ENCODE results near the gene BEGAIN. TPM values are rescaled to one million over a fixed set of nuclear protein-coding genes. Genes with fewer than 3 reads are reported as not detected.

BEGAIN gene, protein sequence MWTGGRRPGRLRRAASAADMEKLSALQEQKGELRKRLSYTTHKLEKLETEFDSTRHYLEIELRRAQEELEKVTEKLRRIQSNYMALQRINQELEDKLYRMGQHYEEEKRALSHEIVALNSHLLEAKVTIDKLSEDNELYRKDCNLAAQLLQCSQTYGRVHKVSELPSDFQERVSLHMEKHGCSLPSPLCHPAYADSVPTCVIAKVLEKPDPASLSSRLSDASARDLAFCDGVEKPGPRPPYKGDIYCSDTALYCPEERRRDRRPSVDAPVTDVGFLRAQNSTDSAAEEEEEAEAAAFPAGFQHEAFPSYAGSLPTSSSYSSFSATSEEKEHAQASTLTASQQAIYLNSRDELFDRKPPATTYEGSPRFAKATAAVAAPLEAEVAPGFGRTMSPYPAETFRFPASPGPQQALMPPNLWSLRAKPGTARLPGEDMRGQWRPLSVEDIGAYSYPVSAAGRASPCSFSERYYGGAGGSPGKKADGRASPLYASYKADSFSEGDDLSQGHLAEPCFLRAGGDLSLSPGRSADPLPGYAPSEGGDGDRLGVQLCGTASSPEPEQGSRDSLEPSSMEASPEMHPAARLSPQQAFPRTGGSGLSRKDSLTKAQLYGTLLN
- polyA plus RNA-seq = 10 to 100 TPM in 1 of 3 donors, under 1 TPM in 2; 0.34 to 11.7 (median 0.85) TPM

DNA sequence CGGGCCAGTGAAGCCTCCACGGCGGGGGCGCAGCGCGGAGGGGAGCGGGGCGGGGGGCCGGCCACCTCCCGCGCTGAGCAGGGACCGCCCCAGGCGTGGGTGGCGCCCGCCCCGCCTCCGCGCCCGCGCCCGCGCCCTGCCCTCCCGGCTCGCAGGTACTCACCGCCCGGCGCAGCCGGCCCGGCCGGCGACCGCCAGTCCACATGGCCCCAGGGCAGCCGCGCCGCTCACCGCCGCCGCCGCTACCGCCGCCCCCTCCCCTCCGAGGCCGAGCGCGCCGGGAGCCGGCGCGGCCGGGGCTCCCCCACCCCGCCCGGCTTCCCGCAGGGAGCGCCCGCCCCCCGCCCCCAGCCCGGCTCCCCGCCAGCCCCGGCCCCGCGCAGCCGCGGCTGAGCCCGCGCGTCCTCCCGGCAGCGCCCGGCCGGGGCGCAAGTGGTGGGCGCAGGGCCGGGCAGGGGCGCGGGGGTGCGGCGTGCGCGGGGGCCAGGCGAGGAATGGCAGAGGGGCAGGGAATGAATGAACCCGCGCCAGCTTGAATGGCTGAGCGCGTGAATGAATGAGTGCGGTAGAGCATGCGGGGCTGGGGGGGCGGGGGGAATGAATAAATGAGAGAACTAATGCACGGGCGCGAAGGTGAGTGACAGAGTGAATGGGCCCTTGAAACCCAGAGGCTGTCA is at the start of gene BEGAIN:
Gene BEGAIN (minus strand): TSS at position 332 of the 677 bp plus-strand sequence. CDS start 127 bp downstream, at position 205.
- no peak within 1 kb of the TSS for H3K27ac ChIP-seq (ENCODE audit: low read depth, low read length)
- WGBS, 3 donors = 1 to 3% (median 1%) methylated on average over 26 to 76 of the region's 90 CpGs

DNA sequence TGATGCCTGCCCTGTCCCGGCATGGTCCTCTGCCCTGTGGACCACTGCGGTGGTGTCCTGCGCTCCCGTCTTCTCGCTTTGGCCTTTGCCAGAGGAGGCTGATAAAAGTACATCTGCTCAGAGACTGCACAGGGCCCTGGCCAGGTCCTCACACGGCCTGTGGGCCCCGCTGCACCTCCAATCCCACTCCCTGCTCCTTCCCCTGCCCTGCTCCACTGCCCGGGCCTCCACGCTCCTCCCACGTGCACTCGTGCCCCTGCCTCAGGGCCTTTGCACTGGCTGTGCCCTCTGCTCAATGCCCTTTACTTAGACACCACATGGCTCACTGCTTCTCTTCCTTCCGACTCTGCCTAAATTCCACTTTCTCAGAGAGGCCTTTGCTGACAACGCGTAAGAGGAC is 49.3 kb upstream of the BEGAIN start:
- WGBS, 3 donors = 93 to 96% (median 95%) methylated on average over 14 of the region's 14 CpGs
- H3K27ac ChIP-seq (ENCODE audit: low read depth, low read length) = no peak overlapping the region

DNA sequence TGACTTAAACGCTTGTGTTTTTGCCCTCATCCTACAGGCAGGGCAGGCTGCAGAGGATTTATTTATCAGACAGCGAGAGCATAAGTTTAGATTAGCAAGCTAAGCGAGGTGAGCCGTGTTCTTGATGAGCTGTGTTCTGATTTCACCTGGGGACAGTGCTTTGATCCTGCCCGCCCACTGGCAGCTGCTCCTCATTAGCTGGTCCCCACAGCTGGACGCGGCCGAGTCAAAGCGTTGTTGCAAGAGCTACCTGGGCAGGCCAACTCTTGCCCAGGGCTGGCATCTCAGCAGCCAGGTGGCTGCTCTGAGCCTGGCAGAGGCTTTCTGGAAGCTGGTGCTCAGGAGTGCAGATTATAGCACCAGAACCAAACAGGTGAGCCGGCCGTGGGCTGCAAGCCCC is 46.8 kb upstream of the BEGAIN start:
- WGBS, 3 donors = 68 to 88% (median 81%) methylated on average over 11 of the region's 11 CpGs
- no peak overlapping the region for H3K27ac ChIP-seq (ENCODE audit: low read depth, low read length)

DNA sequence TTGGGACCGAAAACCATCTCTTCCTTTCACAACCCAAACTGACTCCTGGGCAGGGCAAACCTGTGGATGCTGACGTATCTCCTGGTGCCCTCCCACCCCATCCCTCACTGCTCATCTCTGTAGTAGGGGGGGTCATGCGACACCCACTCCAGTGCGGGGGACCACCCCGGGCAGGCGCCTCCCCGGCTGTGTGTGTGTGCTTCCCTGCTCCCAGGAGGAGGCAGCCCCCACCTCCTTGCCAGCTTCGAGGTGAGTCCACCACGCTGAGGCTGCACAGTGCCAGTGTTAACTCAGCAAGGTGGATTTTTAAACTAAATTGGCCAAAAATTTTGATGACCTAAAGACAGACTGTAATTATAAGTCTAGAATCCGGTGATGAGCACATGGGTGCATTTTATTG is 46.2 kb upstream of the BEGAIN start:
- 73 to 85% (median 82%) methylated on average over 10 of the region's 10 CpGs for WGBS, 3 donors
- H3K27ac ChIP-seq (ENCODE audit: low read depth, low read length) = no peak overlapping the region

DNA sequence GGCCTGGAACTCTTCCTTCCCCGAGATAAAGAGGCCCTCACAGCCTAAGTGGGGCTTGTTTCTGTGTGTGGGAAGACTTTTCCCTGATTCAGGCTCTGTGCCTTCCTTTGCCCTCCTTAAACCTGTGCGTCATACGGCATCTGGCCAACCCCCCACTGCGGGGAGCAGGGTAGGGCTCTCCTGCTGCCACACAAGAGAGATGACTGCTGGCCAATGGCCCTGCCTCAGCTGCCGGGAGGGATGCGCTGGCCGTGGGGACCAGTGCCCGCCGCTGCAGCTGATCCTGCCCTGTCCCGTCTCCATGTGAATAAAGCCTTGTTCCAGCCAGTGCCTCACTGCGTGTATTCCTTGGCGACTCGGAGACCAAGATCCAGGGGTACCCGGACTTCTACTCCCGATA is 42.5 kb upstream of the BEGAIN start:
- H3K27ac ChIP-seq (ENCODE audit: low read depth, low read length) = no peak overlapping the region
- 82 to 88% (median 85%) methylated on average over 14 to 15 of the region's 15 CpGs for WGBS, 3 donors

DNA sequence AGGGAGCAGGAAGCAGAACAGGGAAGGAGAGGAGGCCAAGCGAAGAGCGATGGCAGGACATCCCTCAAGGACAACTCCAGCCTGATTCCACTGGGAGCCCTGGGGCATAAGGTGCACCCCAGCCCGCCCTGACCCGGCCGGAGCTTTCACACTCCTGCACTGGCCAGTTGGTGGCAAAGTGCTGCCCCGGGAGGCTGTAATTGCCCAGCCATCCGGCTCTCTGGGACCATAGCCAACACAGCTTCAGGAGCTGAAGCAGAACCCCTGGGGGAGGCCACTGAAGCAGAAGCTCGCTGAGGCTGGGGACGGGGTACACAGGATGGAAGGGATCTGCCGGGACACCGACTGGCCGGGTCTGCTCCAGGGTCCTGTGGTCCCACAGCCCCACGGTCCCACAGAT is 41.9 kb upstream of the BEGAIN start:
- 61 to 81% (median 69%) methylated on average over 13 of the region's 13 CpGs for WGBS, 3 donors
- no peak overlapping the region for H3K27ac ChIP-seq (ENCODE audit: low read depth, low read length)

DNA sequence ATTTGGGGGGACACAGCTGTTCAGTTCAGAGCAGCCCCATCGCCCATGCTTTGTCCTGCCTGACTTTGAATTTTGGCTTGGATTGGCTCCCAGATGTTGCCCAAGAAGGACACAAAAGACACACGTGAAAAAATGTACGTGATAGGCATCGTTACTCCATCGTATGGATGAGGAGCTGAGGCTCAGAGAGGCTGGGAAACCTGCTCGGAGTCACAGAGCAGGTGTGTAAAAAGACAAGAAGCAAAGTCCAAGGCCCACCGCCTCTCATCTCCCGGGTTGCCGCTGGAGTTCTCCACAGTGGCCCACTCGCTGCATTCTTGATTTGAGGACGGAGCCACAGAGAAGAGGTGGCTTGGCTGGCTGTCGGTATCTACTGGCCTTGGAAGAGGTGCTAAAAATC is 41.0 kb upstream of the BEGAIN start:
- no peak overlapping the region for H3K27ac ChIP-seq (ENCODE audit: low read depth, low read length)
- 90 to 93% (median 91%) methylated on average over 12 of the region's 12 CpGs for WGBS, 3 donors

DNA sequence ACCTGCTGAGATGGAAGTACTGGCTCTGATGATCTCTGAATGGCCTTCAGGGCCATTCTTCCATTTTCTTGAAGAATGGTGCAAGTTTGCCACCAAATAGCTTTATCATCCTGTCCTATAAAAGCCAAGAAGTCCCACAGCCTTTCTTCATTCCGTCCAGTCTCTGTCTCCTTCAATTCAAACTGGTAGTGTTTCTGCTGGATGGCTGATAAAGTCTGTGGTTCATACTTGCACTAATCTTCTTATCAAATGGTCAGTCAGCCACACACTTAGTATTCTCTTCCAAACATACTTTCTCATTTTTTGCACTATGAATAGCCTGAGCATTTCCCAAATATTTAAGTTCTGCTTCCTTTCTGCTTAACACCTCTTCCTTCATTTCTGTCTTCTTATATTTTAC is 39.4 kb upstream of the BEGAIN start:
- H3K27ac ChIP-seq (ENCODE audit: low read depth, low read length) = no peak overlapping the region
- 77 to 94% (median 90%) methylated on average over 1 of the region's 1 CpG for WGBS, 3 donors

DNA sequence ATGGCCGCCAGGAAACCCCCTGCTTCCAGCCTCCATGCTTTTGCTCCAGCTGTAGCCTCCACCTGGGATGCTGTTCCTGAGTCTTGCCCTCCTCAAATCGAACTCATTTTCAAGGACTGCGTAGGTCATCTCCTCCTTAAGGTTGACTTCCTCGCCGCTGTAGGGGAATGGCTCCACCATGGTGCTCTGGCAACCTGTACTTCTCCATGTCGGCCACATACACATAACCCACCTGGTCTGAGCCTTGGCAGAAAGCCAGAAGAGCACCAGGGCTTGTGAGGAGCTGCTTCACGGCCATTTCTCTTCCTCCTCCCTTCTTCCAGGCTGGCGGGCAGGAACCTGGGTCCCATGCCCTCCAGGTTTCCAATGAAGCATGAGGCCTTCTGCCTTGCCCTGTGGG is 36.7 kb upstream of the BEGAIN start:
- WGBS, 3 donors = 83 to 88% (median 87%) methylated on average over 8 of the region's 8 CpGs
- no peak overlapping the region for H3K27ac ChIP-seq (ENCODE audit: low read depth, low read length)

DNA sequence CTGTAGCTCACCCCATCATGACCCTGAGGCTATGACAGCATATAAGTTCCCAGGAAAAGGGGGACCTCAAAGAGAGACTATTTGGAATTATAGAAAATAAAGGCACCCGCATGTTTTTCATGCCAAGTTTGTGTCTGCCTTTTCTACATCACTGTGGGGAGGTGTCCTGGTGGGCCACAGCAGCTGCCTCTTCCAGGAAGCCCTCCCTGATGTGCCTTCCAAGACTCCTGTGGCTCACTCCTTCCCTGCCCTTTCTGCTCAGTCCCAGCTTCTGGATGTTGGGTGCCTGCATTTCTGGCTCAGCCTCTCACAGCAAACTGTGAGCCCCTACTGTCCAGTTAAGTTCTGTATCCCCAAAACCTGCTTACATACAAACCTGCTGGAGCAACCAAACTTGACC is 36.3 kb upstream of the BEGAIN start:
- whole genome bisulfite sequencing, 3 donors = 90 to 100% (median 96%) methylated on average over 1 of the region's 1 CpG
- H3K27ac ChIP-seq (ENCODE audit: low read depth, low read length) = no peak overlapping the region

DNA sequence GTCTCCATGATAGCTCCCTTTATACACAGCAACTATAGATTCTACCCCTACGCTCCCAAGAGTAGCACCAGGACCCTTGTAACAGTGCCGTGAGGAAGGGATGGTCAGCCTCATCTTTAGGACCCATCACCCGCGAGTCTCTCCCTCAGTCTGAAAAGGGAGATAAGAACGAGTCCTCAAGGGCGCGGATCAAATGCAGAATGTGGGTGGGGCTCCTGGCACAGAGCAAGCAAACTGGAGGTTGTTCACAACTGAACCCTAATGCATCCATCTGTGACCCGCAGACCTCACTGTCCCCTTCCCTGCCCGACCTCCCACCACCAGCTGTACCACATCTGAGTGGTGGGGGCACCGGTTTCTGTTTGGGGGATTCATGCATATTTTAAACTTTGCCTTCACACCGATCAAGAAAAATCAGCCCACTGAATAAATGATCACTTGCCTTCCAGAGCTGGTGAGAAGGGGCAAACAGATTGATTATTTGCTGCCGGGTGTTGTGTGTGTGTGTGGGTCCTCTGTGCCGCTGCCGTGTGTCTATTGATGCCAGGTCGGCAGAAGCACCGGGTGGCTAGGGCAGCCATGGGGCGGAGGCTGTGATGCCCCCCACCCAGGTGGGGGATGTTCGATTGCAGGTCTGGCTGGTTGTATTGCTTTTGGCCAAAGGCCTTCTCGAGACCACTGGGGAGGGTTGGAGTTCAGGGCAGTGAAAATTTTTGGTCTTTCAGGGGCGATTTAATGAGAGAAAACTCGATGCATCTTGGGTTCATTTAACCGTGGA is 35.7 kb upstream of the BEGAIN start:
- no peak overlapping the region for H3K27ac ChIP-seq (ENCODE audit: low read depth, low read length)
- 64 to 78% (median 75%) methylated on average over 22 of the region's 22 CpGs for WGBS, 3 donors

DNA sequence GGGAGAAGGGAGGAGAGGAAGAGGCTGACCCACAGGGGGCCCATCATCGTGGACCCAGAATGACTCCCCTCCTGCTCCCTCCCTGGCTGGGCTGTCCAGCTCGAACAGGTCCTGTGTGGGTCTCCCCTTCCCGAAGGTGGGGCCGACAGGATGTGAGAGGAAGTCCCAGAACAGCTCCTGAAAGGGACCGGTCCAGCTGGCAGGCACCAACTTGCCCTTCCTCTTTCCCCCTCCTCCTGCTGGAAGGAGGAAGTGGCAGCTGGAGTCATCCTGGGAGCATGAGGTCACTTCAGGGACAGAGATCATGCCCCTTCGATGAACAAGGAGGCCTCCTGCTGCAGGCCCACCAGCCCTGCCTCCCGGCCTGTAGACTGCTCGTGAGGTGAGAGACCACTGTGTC is 35.0 kb upstream of the BEGAIN start:
- H3K27ac ChIP-seq (ENCODE audit: low read depth, low read length) = no peak overlapping the region
- WGBS, 3 donors = 30 to 64% (median 35%) methylated on average over 8 of the region's 8 CpGs

DNA sequence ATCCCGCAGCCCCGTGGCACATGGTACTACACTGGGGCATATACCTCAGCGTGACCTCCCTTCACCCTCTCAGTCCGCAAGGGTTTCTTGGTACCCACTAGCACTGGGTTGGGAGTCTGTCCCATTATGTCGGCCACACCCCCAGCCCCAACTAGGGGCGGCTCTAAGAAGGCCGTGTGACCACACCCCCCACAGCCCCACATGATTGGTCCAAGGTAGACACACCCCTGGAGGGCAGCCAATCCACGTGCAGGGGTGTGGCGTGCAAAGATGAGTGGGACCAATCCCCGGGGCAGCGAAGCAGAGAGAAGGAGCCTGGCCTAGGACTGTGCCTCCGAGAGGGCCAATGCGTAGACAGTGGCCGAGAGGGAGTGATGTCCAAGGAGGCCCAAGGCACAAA is 34.6 kb upstream of the BEGAIN start:
- WGBS, 3 donors = 81 to 87% (median 83%) methylated on average over 13 to 14 of the region's 14 CpGs
- no peak overlapping the region for H3K27ac ChIP-seq (ENCODE audit: low read depth, low read length)

DNA sequence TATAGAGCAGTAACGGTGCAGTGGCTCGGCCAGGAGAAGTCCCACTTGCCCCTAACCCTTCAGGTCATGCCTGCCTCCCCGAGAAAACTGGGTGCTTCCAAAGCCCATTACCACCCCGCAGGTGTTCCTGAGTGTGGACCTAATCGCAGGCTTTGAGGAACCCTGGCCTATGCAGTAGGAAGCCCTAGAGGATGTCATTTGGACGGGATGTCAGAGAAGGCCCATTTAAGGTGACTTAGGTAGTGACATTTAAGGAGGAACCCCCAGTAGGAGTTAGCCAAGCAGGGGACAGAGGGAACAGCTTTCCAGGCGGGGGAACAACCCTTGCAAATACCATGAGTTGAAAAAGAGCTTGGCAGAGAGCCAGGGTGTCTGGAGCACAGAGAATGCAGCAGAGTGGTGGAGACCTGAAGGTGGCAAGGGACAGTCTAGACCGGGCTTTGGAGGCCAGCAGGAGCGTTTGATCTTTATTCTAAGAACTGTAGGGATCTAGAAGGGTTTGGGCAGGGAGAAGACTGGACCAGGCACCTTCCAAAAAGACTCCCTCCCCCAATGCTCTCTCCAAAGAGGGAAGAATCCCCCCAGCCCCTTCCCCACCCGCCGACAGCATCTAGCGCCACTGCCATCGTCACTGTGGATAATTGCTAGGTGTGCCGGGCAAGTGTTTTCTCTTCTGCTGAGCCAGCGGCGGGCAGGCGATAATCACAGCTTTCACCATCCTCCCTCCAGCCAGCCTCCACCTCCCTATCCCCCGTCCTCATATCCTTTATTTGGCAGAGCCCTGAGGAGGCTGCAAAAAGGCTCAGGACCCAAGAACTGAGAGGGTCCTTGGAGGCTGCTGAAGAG is 33.3 kb upstream of the BEGAIN start:
- WGBS, 3 donors = 88 to 94% (median 91%) methylated on average over 18 of the region's 18 CpGs
- H3K27ac ChIP-seq (ENCODE audit: low read depth, low read length) = no peak overlapping the region

DNA sequence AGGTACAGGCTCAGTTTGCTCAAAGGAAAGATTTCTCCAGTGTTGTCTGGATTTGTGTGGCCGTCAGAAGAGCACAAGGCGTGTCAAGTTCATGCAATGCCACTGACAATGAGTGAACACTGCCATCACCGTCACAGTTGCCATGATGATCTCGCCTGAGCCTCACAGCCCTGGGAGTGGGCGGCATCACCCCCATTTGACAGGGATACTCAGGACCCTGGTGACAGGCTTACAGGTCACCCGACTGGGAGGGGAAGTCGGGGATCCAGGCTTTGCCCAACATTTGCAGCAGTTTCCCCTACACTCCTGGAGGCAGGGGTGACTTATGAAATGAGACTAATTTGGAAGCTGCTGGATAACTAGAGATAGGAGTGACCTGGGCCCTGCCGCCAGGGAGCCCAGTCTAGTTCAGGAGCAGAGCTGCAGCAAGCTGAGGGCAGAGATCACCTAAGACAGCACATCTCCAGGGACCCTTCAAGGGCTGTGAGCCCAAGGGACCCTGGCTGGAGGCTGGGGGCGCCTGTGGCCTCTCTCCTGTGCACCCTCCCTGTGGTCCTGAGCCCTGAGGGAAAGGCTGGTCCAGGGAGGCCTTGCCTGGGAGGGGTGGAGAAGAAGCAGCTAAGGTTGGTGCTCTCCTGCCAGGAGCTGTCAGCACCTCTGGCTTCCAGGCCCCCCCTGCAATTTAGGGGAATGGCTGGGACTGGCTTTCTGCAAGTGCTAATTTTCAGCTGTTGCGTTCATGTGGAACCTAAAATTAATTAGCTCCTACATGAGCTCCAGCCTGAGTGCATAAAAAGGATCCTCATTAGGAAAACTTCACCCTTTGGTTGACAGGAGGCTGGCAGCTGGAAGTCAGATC is 32.4 kb upstream of the BEGAIN start:
- no peak overlapping the region for H3K27ac ChIP-seq (ENCODE audit: low read depth, low read length)
- WGBS, 3 donors = 86 to 95% (median 89%) methylated on average over 10 of the region's 10 CpGs

DNA sequence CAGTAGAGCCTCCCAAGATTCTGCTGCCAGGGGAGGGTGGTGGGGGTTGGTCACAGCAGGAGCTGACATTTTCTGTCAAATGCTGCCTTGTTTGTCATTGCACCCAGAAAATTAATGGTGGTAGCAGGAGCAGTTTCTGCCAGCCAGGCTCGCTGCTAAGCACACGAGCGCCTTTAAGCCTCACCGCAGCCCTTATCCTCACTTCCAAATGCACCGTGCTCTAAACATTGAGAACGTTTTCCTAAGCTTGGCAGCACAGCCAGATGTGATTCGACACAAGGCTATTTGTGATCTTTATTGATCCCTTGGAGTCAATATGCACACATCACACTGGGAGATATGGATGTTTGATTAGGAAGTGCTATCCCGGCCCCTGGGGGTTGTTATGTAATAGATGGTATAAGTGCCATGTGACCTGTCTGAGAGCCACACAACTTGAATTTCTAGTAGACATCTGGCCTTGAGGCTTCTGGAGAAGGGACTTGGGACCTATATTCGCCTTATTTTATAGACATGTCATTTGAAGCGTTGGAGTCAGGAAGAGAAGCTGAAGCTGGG is 31.6 kb upstream of the BEGAIN start:
- no peak overlapping the region for H3K27ac ChIP-seq (ENCODE audit: low read depth, low read length)
- 29 to 75% (median 66%) methylated on average over 10 of the region's 10 CpGs for WGBS, 3 donors

DNA sequence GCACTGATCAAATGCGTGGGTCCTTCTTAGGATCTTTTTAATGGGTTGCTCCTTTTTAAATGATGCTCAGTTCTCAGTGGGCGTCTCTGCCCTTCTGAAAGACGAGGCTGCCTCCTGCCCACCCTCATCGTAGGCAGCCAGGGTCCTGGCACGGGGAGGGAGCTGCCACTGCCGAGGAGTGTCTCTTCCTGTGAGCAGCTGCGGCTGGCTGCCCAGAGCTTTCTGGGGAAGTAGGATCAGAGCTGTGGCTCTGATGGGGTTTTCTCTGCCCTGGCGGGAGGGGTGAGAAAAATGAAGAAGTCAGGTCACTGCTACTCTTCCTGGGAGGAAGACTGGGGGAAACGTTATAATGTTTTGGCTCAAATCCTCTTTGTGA is 31.1 kb upstream of the BEGAIN start:
- no peak overlapping the region for H3K27ac ChIP-seq (ENCODE audit: low read depth, low read length)
- WGBS, 3 donors = 17 to 56% (median 22%) methylated on average over 9 of the region's 9 CpGs

Measured in adipose tissue (tissue), 3 donors.